Limb (tissue), 2 donors: ENCODE results near the gene DOCK1.
"Not testable (repeated sequence)": the region's sequence is repeated elsewhere in the genome, so short reads cannot be mapped to it uniquely, and the experiment has no call there.

Experiments used
- DNase-seq, 2 donors: peaks; one replicate each; pipeline ENCODE4 v3.0.0-alpha.2; 2016; ENCODE audit errors: extremely low spot score in 2 of 2

DOCK1 gene

GRCh38 chr10:127303105-127303504, 397.9 kb downstream of the DOCK1 start:
- no peak for DNase-seq

GRCh38 chr10:127303746-127304145, 398.5 kb downstream of the DOCK1 start:
- DNase-seq, result no peak

DNA sequence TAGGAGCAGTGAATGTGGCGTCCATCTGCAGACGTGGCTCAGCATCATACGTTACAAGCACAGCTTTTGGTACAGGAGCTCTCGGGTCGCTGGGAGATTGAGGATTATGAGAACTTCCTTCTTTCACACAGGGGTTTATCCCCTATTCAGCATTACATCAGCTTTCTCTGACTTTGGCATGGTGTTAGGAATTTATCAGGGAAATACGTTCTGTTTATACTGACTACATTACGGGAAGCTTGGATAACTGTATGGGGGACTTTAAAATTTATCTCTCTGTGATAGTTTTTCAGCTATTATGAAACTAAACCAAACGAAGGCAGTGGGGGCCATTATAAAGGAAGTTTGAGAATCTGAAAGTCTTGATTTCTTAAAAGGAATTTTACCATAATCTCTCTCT, 401.3 kb downstream of the DOCK1 start:
- DNase-seq, result no peak

DNA sequence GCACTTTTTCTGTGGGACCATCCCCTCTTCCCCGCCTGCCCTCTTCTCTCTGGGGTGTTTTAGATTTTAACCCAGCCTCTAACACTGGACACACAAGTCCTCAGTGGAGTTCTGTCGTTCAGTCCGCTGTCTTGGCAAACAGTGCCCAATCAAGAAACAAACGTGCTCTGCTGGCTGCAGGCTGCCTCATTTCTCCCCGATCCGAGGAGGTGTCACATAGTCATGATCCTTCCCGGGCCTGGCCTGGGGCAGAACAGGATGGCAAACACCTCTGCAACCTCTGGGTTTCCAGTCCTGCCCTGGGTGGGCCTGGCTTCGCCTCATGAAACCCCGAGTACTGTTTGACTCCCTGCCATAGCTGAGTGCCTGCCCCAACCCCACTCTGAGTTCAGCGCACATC, 402.1 kb downstream of the DOCK1 start:
- no peak for DNase-seq

- DNase-seq, result no peak
Measured at GRCh38 chr10:127308031-127308430, 402.8 kb downstream of the DOCK1 start.

DNA sequence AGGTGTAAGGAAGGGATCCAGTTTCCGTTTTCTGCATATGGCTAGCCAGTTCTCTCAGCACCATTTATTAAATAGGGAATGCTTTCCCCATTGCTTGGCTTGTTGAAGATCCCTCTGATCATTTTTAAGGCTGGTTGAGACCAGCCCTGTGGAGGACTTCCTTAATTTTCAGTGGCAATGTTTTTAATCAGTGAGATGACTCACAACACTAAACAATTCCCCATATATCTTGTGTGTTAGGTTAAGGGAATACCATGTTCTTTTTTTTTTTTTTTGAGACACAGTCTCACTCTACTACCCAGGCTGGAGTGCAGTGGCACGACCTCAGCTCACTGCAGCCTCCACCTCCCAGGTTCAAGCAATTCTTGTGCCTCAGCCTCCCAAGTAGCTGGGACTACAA, 404.4 kb downstream of the DOCK1 start:
- DNase-seq, result not testable (repeated sequence)

GRCh38 chr10:127310430-127310829, 405.2 kb downstream of the DOCK1 start:
- DNase-seq, result no peak

- no peak for DNase-seq
Measured at GRCh38 chr10:127310923-127311322, 405.7 kb downstream of the DOCK1 start.

- DNase-seq, result no peak
Measured at GRCh38 chr10:127313996-127314700, 408.9 kb downstream of the DOCK1 start.

DNA sequence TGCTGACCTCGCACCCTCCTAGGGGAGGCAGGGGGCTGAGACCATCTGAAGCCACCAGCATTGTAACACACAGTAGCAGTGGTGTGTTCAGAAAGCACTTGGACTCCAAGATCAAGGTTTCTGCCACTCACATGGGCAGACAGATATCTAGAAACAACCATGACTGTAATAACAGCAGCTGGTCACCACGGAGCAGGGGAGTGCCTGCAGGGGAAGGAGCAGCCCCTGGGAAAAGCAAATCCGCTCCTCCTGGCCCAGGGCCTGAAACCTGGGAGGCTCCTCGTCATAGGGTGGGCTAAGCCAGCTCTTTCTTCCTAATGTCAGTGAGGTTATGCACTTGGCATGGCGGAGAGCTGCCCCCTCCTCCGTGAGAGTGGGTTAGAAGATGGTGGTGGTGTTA, 409.6 kb downstream of the DOCK1 start:
- DNase-seq, result no peak

GRCh38 chr10:127315888-127316287, 410.7 kb downstream of the DOCK1 start:
- no peak for DNase-seq

DNA sequence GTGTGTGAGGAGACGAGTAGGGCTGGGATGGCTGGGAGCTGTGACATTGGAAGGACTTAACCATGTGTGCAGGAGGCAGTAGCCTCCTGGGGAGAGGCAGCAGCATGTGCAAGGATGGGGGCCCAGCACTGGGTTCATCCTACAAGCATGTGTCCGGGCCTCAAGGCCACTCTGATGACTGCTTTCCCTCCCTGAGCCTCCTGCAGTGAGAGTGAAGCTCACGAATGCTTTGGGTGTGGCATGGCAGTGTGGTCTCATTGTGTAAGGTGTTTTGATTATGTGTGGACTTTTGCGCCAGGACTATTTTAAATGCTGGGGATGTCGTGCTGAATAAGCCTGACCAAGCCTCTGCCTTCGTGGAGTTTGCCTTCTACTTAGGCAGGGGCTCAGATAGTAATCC, 413.2 kb downstream of the DOCK1 start:
- no peak for DNase-seq

DNA sequence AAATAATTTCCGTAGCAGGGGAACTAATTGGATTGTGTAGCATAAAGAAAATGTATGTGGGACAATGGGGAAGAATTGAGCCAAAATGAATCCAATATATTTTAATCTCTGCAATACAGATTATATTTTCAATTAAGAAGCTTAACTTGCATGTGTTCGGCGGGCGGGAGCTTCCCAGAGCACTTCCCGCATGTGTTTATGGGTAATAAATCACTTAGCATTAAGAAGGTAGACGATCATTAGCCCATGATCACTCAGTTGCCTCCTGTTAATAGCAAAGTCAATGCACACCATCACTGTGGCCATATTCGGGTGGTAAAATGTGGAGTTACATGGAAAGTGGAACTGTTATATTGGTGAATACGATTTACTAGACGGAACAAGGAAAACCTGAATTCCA, 414.0 kb downstream of the DOCK1 start:
- no peak for DNase-seq

- DNase-seq, result no peak
Measured at GRCh38 chr10:127319691-127320090, 414.5 kb downstream of the DOCK1 start.

- DNase-seq, result no peak
Measured at GRCh38 chr10:127320176-127320575, 414.9 kb downstream of the DOCK1 start.

- no peak for DNase-seq
Measured at GRCh38 chr10:127322286-127322685, 417.1 kb downstream of the DOCK1 start.

DNA sequence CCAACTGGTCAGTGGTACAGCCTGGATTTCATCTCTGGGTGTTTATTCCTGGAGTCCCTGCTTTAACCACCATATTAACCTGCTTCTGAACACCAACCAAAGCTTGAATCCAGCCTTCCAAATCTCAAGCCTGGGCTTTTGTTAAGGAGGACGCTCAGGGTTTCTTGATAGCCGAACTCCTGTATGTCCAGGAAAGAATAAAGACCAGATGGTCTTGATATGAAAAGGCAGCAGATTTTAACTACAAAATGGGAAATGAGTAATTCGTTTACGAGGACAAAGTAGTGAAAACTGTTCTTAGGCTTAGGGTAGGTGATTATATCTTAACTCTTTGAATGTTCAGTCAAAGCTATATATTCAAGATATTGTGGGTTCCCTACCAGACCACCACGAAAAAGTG, 420.3 kb downstream of the DOCK1 start:
- DNase-seq, result no peak

DNA sequence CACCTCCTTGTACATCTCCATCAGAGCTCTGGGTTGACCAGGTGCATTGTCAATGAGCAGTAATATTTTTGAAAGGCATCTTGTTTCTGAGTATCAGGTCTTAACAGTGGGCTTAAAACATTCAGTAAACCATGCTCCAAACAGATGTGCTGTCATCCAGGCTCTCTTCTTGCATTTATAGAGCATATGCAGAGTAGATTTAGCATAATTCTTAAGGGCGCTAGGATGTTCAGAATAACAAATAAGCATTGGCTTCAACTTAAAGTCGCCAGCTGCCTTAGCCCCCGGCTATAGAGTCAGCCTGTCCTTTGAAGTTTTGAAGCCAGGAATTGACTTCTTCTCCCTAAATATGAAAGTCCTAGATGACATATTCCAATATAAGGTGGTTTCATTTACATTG, 421.7 kb downstream of the DOCK1 start:
- no peak for DNase-seq

- DNase-seq, result no peak
Measured at GRCh38 chr10:127331696-127332095, 426.5 kb downstream of the DOCK1 start.

DNA sequence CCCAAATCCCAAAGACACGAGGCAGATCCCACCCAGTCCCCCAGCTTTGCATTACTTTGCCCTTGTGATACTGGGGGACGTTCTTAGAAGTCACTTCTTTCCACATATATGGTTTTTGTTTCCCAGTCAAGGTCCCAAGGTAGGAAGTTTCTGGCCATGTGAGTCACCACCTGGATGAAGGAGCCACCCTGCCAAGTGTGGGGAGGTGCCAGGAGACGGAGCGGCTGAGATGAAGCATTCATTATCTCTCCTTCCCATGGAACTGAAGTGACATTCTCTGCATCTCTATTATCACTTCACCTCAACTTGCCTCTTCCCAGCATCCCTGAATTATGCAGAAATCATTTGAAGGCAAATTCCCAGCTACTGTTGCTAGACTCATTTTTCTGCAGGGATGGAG, 427.4 kb downstream of the DOCK1 start:
- DNase-seq, result no peak

- DNase-seq, result no peak
Measured at GRCh38 chr10:127337801-127338200, 432.6 kb downstream of the DOCK1 start.

DNA sequence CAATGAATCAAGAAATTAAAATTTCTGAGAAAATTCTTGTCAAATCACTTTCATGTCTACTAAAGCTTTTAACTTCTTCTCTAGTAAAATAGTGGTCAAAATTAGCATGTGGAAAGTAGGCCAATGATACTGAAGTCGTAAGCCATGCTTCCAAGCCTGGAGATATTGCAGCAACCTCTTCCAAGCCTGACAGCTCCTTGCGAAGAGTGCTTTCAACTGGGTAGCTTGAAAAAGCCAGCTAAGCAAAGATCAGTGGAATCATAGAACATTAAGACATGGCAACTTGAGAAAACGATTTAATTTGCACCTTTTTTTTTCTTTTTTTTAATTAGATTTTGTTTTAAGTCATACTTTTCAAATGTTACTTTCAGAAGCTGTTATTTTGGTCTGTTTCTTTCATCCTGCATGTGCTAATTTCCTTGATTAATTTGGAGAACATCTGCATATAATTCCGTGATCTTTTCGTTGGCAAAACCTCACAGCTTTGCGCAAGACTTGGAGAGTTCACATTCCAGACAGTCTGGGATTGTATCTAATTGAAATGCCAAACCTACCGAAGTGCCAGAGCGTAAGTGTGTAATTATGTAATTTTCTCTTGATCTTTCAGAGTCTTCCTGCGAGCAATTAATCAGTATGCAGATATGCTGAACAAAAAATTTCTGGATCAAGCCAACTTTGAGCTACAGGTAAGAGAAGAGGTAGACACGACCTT, 433.3 kb downstream of the DOCK1 start:
- no peak for DNase-seq

DNA sequence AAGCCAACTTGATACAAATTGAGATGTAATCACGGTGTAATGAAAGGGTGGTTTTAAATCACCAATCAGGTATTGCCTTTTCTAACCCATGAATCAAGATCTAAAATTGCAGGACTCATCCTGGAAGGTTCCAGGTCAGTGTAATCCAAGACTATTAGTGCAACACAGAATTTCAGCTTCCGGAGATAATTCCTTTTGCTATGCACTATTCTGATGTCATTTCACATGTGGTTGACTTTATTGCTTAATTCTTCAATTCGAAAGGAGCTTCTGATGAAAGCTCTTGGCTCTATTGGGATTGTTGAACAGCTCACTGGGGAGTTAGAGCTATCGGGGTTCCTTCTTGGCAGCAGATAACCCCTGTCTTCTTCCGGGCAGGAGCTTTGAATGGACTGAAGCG, 438.6 kb downstream of the DOCK1 start:
- DNase-seq, result no peak
